Mesenchymal stem cell (in vitro differentiated cells and primary cell): ENCODE results near the gene VENTX.

Experiments
- DNase-seq: peaks from one replicate; pipeline ENCODE4 v3.0.0-alpha.2; 2013
- H2AFZ ChIP-seq: one replicate; pipeline ENCODE4 v1.6.1; 2013; ENCODE audit warnings: low read depth, mild to moderate bottlenecking, control low read depth, inconsistent platforms, low read length, moderate library complexity
- H2AK5ac ChIP-seq: 2 replicates; pipeline ENCODE4 v1.6.1; 2013; ENCODE audit warnings: low read length, moderate library complexity, mild to moderate bottlenecking, inconsistent platforms; ENCODE audit not compliant: severe bottlenecking
- H2BK120ac ChIP-seq: one replicate; pipeline ENCODE4 v1.6.1; 2013; ENCODE audit warnings: low read depth, mild to moderate bottlenecking, inconsistent platforms, low read length, moderate library complexity
- H2BK12ac ChIP-seq, 2 experiments: one replicate each; pipeline ENCODE4 v1.6.1; 2013; ENCODE audit warnings: inconsistent platforms in 2 of 2, low read length in 2 of 2, mild to moderate bottlenecking in 2 of 2, moderate library complexity in 2 of 2, control low read depth in 1 of 2
- H2BK15ac ChIP-seq: one replicate; pipeline ENCODE4 v1.6.1; 2013; ENCODE audit warnings: mild to moderate bottlenecking, low read depth, inconsistent platforms; ENCODE audit not compliant: poor library complexity, severe bottlenecking
- H2BK5ac ChIP-seq: 2 replicates; pipeline ENCODE4 v1.6.1; 2013; ENCODE audit warnings: low read depth, mild to moderate bottlenecking, low read length, control low read depth, inconsistent platforms; ENCODE audit not compliant: poor library complexity, severe bottlenecking
- H3K14ac ChIP-seq, 2 experiments: one replicate each; pipeline ENCODE4 v1.6.1; 2013; ENCODE audit warnings: inconsistent platforms in 2 of 2, low read length in 2 of 2, control low read depth in 1 of 2, mild to moderate bottlenecking in 1 of 2, moderate library complexity in 1 of 2
- H3K18ac ChIP-seq, 2 experiments: one replicate each; pipeline ENCODE4 v1.6.1; 2013; ENCODE audit warnings: inconsistent platforms in 2 of 2, low read length in 2 of 2, control low read depth in 1 of 2, low read depth in 1 of 2, mild to moderate bottlenecking in 1 of 2
- H3K23ac ChIP-seq, 2 experiments: one replicate each; pipeline ENCODE4 v1.6.1; 2013; ENCODE audit warnings: inconsistent platforms in 2 of 2, low read length in 2 of 2, mild to moderate bottlenecking in 2 of 2, moderate library complexity in 2 of 2, control low read depth in 1 of 2
- H3K27ac ChIP-seq: 2 replicates; pipeline ENCODE4 v1.5.1; 2013; ENCODE audit warnings: mild to moderate bottlenecking, moderate library complexity, low read length, control low read depth, inconsistent platforms; ENCODE audit not compliant: poor library complexity, severe bottlenecking
- H3K27me3 ChIP-seq, 2 experiments: 2 replicates each; pipeline versions ENCODE4 v1.6.1 to v1.7.0; 2013; ENCODE audit warnings: low read length in 2 of 2, mild to moderate bottlenecking in 2 of 2, moderate library complexity in 2 of 2, control low read depth in 1 of 2, inconsistent platforms in 1 of 2; ENCODE audit not compliant: control insufficient read depth in 1 of 2, insufficient read depth in 1 of 2
- H3K36me3 ChIP-seq, 2 experiments: 2 replicates each; pipeline versions ENCODE4 v1.6.1 to v1.7.0; 2013; ENCODE audit warnings: low read length in 2 of 2, control low read depth in 1 of 2, inconsistent platforms in 1 of 2, low read depth in 1 of 2, mild to moderate bottlenecking in 1 of 2; ENCODE audit not compliant: insufficient read depth in 2 of 2, control insufficient read depth in 1 of 2
- H3K4ac ChIP-seq, 2 experiments: one replicate each; pipeline ENCODE4 v1.6.1; 2013; ENCODE audit warnings: inconsistent platforms in 2 of 2, low read length in 2 of 2, mild to moderate bottlenecking in 2 of 2, moderate library complexity in 2 of 2, control low read depth in 1 of 2, low read depth in 1 of 2
- H3K4me1 ChIP-seq: 2 replicates; pipeline ENCODE4 v1.6.1; 2013; ENCODE audit warnings: low read depth, low read length, control low read depth; ENCODE audit not compliant: control insufficient read depth, insufficient read depth
- H3K4me2 ChIP-seq: 2 replicates; pipeline ENCODE4 v1.6.1; 2013; ENCODE audit warnings: low read length, mild to moderate bottlenecking, inconsistent platforms; ENCODE audit not compliant: poor library complexity, severe bottlenecking
- H3K4me3 ChIP-seq, 2 experiments: 2 replicates each; pipeline versions ENCODE4 v1.5.1 to v1.7.0; 2013; ENCODE audit warnings: low read length in 2 of 2, mild to moderate bottlenecking in 2 of 2, control low read depth in 1 of 2, low read depth in 1 of 2; ENCODE audit not compliant: insufficient read depth in 1 of 2
- H3K79me1 ChIP-seq: replicated peaks from 2 replicates; pipeline ENCODE4 v1.6.1; 2013; ENCODE audit warnings: mild to moderate bottlenecking, control low read depth, low read length, inconsistent platforms; ENCODE audit not compliant: poor library complexity, severe bottlenecking
- H3K9ac ChIP-seq: 2 replicates; pipeline ENCODE4 v1.7.0; 2013; ENCODE audit warnings: mild to moderate bottlenecking, low read length, moderate library complexity
- H3K9me3 ChIP-seq: 2 replicates; pipeline ENCODE4 v1.7.0; 2013; ENCODE audit warnings: mild to moderate bottlenecking, low read length; ENCODE audit not compliant: control insufficient read depth
- H4K8ac ChIP-seq: one replicate; pipeline ENCODE4 v1.6.1; 2013; ENCODE audit warnings: inconsistent platforms, mild to moderate bottlenecking, low read length, moderate library complexity
- H4K91ac ChIP-seq: one replicate; pipeline ENCODE4 v1.6.1; 2013; ENCODE audit warnings: mild to moderate bottlenecking, low read length, inconsistent platforms
- WGBS: methylation state at CpG from one replicate; pipeline ENCODE4 v1.1.7; 2013; ENCODE audit warnings: mixed read lengths; 5-methylcytosine and 5-hydroxymethylcytosine counted together

VENTX gene

GRCh38 chr10:133227256-133227655 lies 10.4 kb upstream of the VENTX start:
- no peak overlapping the region for H3K23ac ChIP-seq
- no peaks in the 10 kb centered on the region for H3K9me3 ChIP-seq
- H2AFZ ChIP-seq: no peak overlapping the region
- no peak overlapping the region for H4K91ac ChIP-seq
- no peak overlapping the region for H2BK12ac ChIP-seq
- H2AK5ac ChIP-seq: no peak overlapping the region
- H3K9ac ChIP-seq: no peak overlapping the region
- no peak overlapping the region for H3K18ac ChIP-seq
- no peak overlapping the region for H2BK120ac ChIP-seq
- peaks cover 32 to 60% of the 10 kb centered on the region in 2 experiments for H3K27me3 ChIP-seq
- H3K27ac ChIP-seq: no peak overlapping the region
- no peak overlapping the region for H3K14ac ChIP-seq
- 85% methylated on average over 21 of the region's 21 CpGs for WGBS
- no peak overlapping the region for H3K4ac ChIP-seq
- H4K8ac ChIP-seq: no peak overlapping the region
- no peaks in the 10 kb centered on the region for H3K79me1 ChIP-seq
- H3K4me2 ChIP-seq: no peak overlapping the region
- no peaks in the 10 kb centered on the region for H3K36me3 ChIP-seq
- H3K4me1 ChIP-seq: peaks cover 11% of the 10 kb centered on the region
- H2BK15ac ChIP-seq: no peak overlapping the region
- H3K4me3 ChIP-seq: no peak overlapping the region
- DNase-seq: no peak
- no peak overlapping the region for H2BK5ac ChIP-seq

GRCh38 chr10:133229265-133230043 lies 8.2 kb upstream of the VENTX start:
- Histone ChIP-seq H3K27me3 (peaks cover 53 to 75% of the 10 kb centered on the region in 2 experiments), H3K4me3 (no peak overlapping the region), H3K4me2 (no peak overlapping the region), H3K4me1 (peaks cover 11% of the 10 kb centered on the region), H2AK5ac (no peak overlapping the region), H3K18ac (no peak overlapping the region), H3K9ac (no peak overlapping the region), H3K14ac (no peak overlapping the region), H2BK15ac (no peak overlapping the region), H2BK5ac (no peak overlapping the region), H4K8ac (no peak overlapping the region), H3K23ac (no peak overlapping the region), H2BK12ac (no peak overlapping the region), H3K36me3 (no peaks in the 10 kb centered on the region), H3K27ac (no peak overlapping the region), H2AFZ (no peak overlapping the region), H4K91ac (no peak overlapping the region), H2BK120ac (no peak overlapping the region), H3K4ac (no peak overlapping the region), H3K9me3 (no peaks in the 10 kb centered on the region), H3K79me1 (no peaks in the 10 kb centered on the region)
- no peak for DNase-seq
- WGBS: 16% methylated on average over 47 of the region's 58 CpGs

GRCh38 chr10:133230044-133230361 lies 7.7 kb upstream of the VENTX start, which contains the start of gene UTF1:
Gene UTF1 (plus strand): TSS chr10:133230217. CDS start chr10:133230289, 72 bp downstream.
- H2BK12ac ChIP-seq: no peak within 1 kb of the TSS
- no peak within 1 kb of the TSS for H3K4ac ChIP-seq
- H3K18ac ChIP-seq: no peak within 1 kb of the TSS
- H3K36me3 ChIP-seq: no peaks in the 10 kb centered on the region
- no peak within 1 kb of the TSS for H2AK5ac ChIP-seq
- no peaks in the 10 kb centered on the region for H3K9me3 ChIP-seq
- H3K4me1 ChIP-seq: peaks cover 11% of the 10 kb centered on the region
- H4K8ac ChIP-seq: no peak within 1 kb of the TSS
- H3K23ac ChIP-seq: no peak within 1 kb of the TSS
- H3K79me1 ChIP-seq: no peaks in the 10 kb centered on the region
- no peak within 1 kb of the TSS for H2BK15ac ChIP-seq
- no peak within 1 kb of the TSS for H2BK5ac ChIP-seq
- H3K4me3 ChIP-seq: no peak within 1 kb of the TSS
- no peak for DNase-seq
- H3K14ac ChIP-seq: no peak within 1 kb of the TSS
- no peak within 1 kb of the TSS for H3K4me2 ChIP-seq
- H2AFZ ChIP-seq: no peak within 1 kb of the TSS
- peaks cover 53 to 70% of the 10 kb centered on the region in 2 experiments for H3K27me3 ChIP-seq
- H4K91ac ChIP-seq: no peak within 1 kb of the TSS
- no peak within 1 kb of the TSS for H3K27ac ChIP-seq
- H3K9ac ChIP-seq: no peak within 1 kb of the TSS
- no peak within 1 kb of the TSS for H2BK120ac ChIP-seq
- WGBS: no CpG with 5 or more reads among the region's 49 CpGs

GRCh38 chr10:133230387-133231195 lies 7.1 kb upstream of the VENTX start:
- Histone ChIP-seq H2AFZ (no peak overlapping the region), H3K18ac (no peak overlapping the region), H4K91ac (no peak overlapping the region), H3K4me1 (peaks cover 12% of the 10 kb centered on the region), H3K36me3 (no peaks in the 10 kb centered on the region), H2AK5ac (no peak overlapping the region), H4K8ac (no peak overlapping the region), H2BK120ac (no peak overlapping the region), H3K9ac (no peak overlapping the region), H2BK12ac (no peak overlapping the region), H3K9me3 (no peaks in the 10 kb centered on the region), H3K23ac (no peak overlapping the region), H3K27me3 (peaks cover 56 to 70% of the 10 kb centered on the region in 2 experiments), H3K79me1 (no peaks in the 10 kb centered on the region), H3K4ac (no peak overlapping the region), H3K27ac (no peak overlapping the region), H3K4me3 (no peak overlapping the region), H3K14ac (no peak overlapping the region), H2BK15ac (no peak overlapping the region), H3K4me2 (no peak overlapping the region), H2BK5ac (no peak overlapping the region)
- 16% methylated on average over 97 of the region's 122 CpGs for whole genome bisulfite sequencing
- DNase-seq: no peak
